RPMI8226 (cell line): Measurements from ENCODE around the gene NCBP3.
"Not testable (repeated sequence)": the region's sequence is repeated elsewhere in the genome, so short reads cannot be mapped to it uniquely, and the experiment has no call there.

Experiments
- DNase-seq: peaks from one replicate; pipeline ENCODE4 v3.0.0-alpha.2; 2015

NCBP3 gene

GRCh38 chr17:3846437-3847164, 555 bp upstream of the NCBP3 start:
- no peak for DNase-seq

GRCh38 chr17:3845291-3845620, 790 bp downstream of the NCBP3 start:
- DNase-seq: peak; percentile 19

GRCh38 chr17:3844556-3844955, 1.5 kb downstream of the NCBP3 start:
- not testable (repeated sequence) for DNase-seq

GRCh38 chr17:3843935-3844516, 2.0 kb downstream of the NCBP3 start:
- DNase-seq: peak; percentile 51

- no peak for DNase-seq
Observed at GRCh38 chr17:3838206-3838605, 7.8 kb downstream of the NCBP3 start.

- no peak for DNase-seq
Observed at GRCh38 chr17:3836551-3836950, 9.5 kb downstream of the NCBP3 start.

GRCh38 chr17:3835410-3836229, 10.4 kb downstream of the NCBP3 start:
- DNase-seq: no peak

GRCh38 chr17:3834811-3835210, 11.2 kb downstream of the NCBP3 start:
- DNase-seq: no peak

GRCh38 chr17:3828852-3829232, 17.2 kb downstream of the NCBP3 start:
- DNase-seq: no peak

- no peak for DNase-seq
Observed at GRCh38 chr17:3828151-3828851, 17.7 kb downstream of the NCBP3 start.

- DNase-seq: peak; percentile 35
Observed at GRCh38 chr17:3827124-3827773, 18.8 kb downstream of the NCBP3 start.

- no peak for DNase-seq
Observed at GRCh38 chr17:3826191-3826590, 19.9 kb downstream of the NCBP3 start.

GRCh38 chr17:3821101-3821500, 24.9 kb downstream of the NCBP3 start:
- DNase-seq: no peak

GRCh38 chr17:3818786-3819185, 27.3 kb downstream of the NCBP3 start:
- no peak for DNase-seq

GRCh38 chr17:3817851-3818605, 28.0 kb downstream of the NCBP3 start:
- no peak for DNase-seq

- DNase-seq: no peak
Observed at GRCh38 chr17:3815925-3816324, 30.1 kb downstream of the NCBP3 start.

- no peak for DNase-seq
Observed at GRCh38 chr17:3815122-3815521, 30.9 kb downstream of the NCBP3 start.

- DNase-seq: no peak
Observed at GRCh38 chr17:3814361-3814760, 31.7 kb downstream of the NCBP3 start.

GRCh38 chr17:3813171-3813570, 32.9 kb downstream of the NCBP3 start:
- DNase-seq: no peak

- no peak for DNase-seq
Observed at GRCh38 chr17:3812771-3813170, 33.3 kb downstream of the NCBP3 start.

GRCh38 chr17:3812284-3812683, 33.8 kb downstream of the NCBP3 start:
- no peak for DNase-seq

GRCh38 chr17:3810019-3810418, 36.0 kb downstream of the NCBP3 start:
- no peak for DNase-seq
